Activated CD8-positive, alpha-beta memory T cell treated with anti-CD3 and anti-CD28 coated beads, Interleukin-2, amount 50 U/mL, for 1 hour (primary cell): ENCODE data around the gene STS.

Experiments used
- DNase-seq: peaks from one replicate; pipeline ENCODE4 v3.0.0-alpha.2; 2020; ENCODE audit errors: extremely low read depth

The STS gene

GRCh38 chrX:7179446-7179845, 31.9 kb downstream of the STS start:
- no peak for DNase-seq

- DNase-seq: no peak
Observed at GRCh38 chrX:7184816-7185215, 37.3 kb downstream of the STS start.

- no peak for DNase-seq
Observed at GRCh38 chrX:7188672-7189071, 41.2 kb downstream of the STS start.

GRCh38 chrX:7190157-7190556, 42.6 kb downstream of the STS start:
- no peak for DNase-seq

- DNase-seq: no peak
Observed at GRCh38 chrX:7191681-7192110, 44.2 kb downstream of the STS start.

- DNase-seq: no peak
Observed at GRCh38 chrX:7192871-7193270, 45.4 kb downstream of the STS start.

- DNase-seq: no peak
Observed at GRCh38 chrX:7194606-7195005, 47.1 kb downstream of the STS start.
